HFFc6 (cell line): Measurements from ENCODE around the gene TBP. TPM values are rescaled to one million over a fixed set of nuclear protein-coding genes. Genes with fewer than 3 reads are reported as not detected.
"Not testable (repeated sequence)": the region's sequence is repeated elsewhere in the genome, so short reads cannot be mapped to it uniquely, and the experiment has no call there.

Experiments
- DNase-seq: peaks from one replicate; pipeline ENCODE4 v3.0.0-alpha.2; 2018
- H3K27ac Mint-ChIP-seq: 2 replicates; pipeline ENCODE4 v1.8.0; 2020; ENCODE audit warnings: mild to moderate bottlenecking, mixed read lengths
- H3K27me3 Mint-ChIP-seq: 2 replicates; pipeline ENCODE4 v1.8.0; 2021; ENCODE audit warnings: mild to moderate bottlenecking, moderate library complexity, mixed read lengths; ENCODE audit not compliant: insufficient read depth
- H3K36me3 Mint-ChIP-seq: 2 replicates; pipeline ENCODE4 v1.8.0; 2021; ENCODE audit warnings: low read depth, mixed read lengths
- H3K4me1 Mint-ChIP-seq: 2 replicates; pipeline ENCODE4 v1.8.0; 2020; ENCODE audit warnings: low read depth, mixed read lengths
- H3K4me3 Mint-ChIP-seq: 2 replicates; pipeline ENCODE4 v1.8.0; 2020; ENCODE audit warnings: mild to moderate bottlenecking, moderate library complexity, mixed read lengths
- H3K9me3 Mint-ChIP-seq: 2 replicates; pipeline ENCODE4 v1.8.0; 2020; ENCODE audit warnings: mild to moderate bottlenecking, mixed read lengths
- CTCF ChIP-seq: fragments of 200-600 bp; sonication (generic); IDR thresholded peaks from 2 replicates; pipeline ENCODE4 v1.5.0; 2021; ENCODE audit warnings: antibody characterized with exemption, mild to moderate bottlenecking
- total RNA-seq, 6 experiments: library from RNA; stranded (reverse); fragmentation: NEBNext Ultra II Directional; extraction: Animal tissue kit (Norgen Biotek cat#: 25700); gene quantifications; 2 replicates in 1 of 6; 3 replicates in 5 of 6; pipeline ENCODE4 v1.2.3, GENCODE V29; 2021

TBP gene
- total RNA-seq, 6 experiments from 2014 or later = 12.6 to 16.3 (median 14.8) TPM

- Mint-ChIP-seq H3K4me1 (no peaks in the 10 kb centered on the region), H3K4me3 (no peak overlapping the region), H3K9me3 (peaks cover 23% of the 10 kb centered on the region), H3K36me3 (peaks cover 5% of the 10 kb centered on the region; the same call in 1 of the 2 replicates), H3K27ac (no peak overlapping the region), H3K27me3 (peaks cover 3% of the 10 kb centered on the region; the same call in 1 of the 2 replicates)
- TF ChIP-seq CTCF = no peak
- no peak for DNase-seq
Observed at GRCh38 chr6:170590725-170591124, 36.6 kb downstream of the TBP start.

- Mint-ChIP-seq H3K27me3 (peaks cover 5% of the 10 kb centered on the region; the same call in 1 of the 2 replicates), H3K4me3 (no peak overlapping the region), H3K27ac (no peak overlapping the region), H3K4me1 (no peaks in the 10 kb centered on the region), H3K36me3 (no peaks in the 10 kb centered on the region), H3K9me3 (peaks cover 3% of the 10 kb centered on the region)
- no peak for TF ChIP-seq CTCF
- DNase-seq = no peak
Observed at GRCh38 chr6:170596426-170596825, 42.3 kb downstream of the TBP start.

GRCh38 chr6:170597278-170597677, 43.1 kb downstream of the TBP start:
- Mint-ChIP-seq H3K36me3 (no peaks in the 10 kb centered on the region), H3K27me3 (peaks cover 5% of the 10 kb centered on the region; the same call in 1 of the 2 replicates), H3K27ac (no peak overlapping the region), H3K9me3 (no peaks in the 10 kb centered on the region), H3K4me1 (no peaks in the 10 kb centered on the region), H3K4me3 (no peak overlapping the region)
- no peak for DNase-seq
- no peak for TF ChIP-seq CTCF

GRCh38 chr6:170605574-170606259, 51.5 kb downstream of the TBP start:
- Mint-ChIP-seq H3K4me1 (no peaks in the 10 kb centered on the region), H3K27me3 (peaks cover 2% of the 10 kb centered on the region), H3K4me3 (no peak overlapping the region), H3K36me3 (no peaks in the 10 kb centered on the region), H3K27ac (no peak overlapping the region), H3K9me3 (no peaks in the 10 kb centered on the region)
- no peak for TF ChIP-seq CTCF
- DNase-seq = no peak

GRCh38 chr6:170609225-170609624, 55.1 kb downstream of the TBP start:
- H3K27me3 Mint-ChIP-seq, DNase-seq, H3K27ac Mint-ChIP-seq, H3K4me1 Mint-ChIP-seq, H3K9me3 Mint-ChIP-seq, H3K36me3 Mint-ChIP-seq, H3K4me3 Mint-ChIP-seq: not testable (repeated sequence)
- TF ChIP-seq CTCF = peak; percentile 8; the same call in 1 of the 2 replicates

- DNase-seq, H3K27me3 Mint-ChIP-seq, H3K9me3 Mint-ChIP-seq, H3K4me3 Mint-ChIP-seq, H3K4me1 Mint-ChIP-seq, H3K36me3 Mint-ChIP-seq, H3K27ac Mint-ChIP-seq: not testable (repeated sequence)
Observed at GRCh38 chr6:170612256-170612804, 58.2 kb downstream of the TBP start.

GRCh38 chr6:170616020-170616554, 61.9 kb downstream of the TBP start:
- H3K9me3 Mint-ChIP-seq, H3K4me3 Mint-ChIP-seq, H3K4me1 Mint-ChIP-seq, H3K27me3 Mint-ChIP-seq, H3K36me3 Mint-ChIP-seq, DNase-seq, H3K27ac Mint-ChIP-seq: not testable (repeated sequence)
